Embryonic facial prominence (tissue), 1 donor: Measurements from ENCODE around the gene OR5B21.

Source experiments
- DNase-seq: peaks from one replicate; pipeline ENCODE4 v3.0.0-alpha.2; 2016; ENCODE audit errors: extremely low spot score

Gene OR5B21

DNA sequence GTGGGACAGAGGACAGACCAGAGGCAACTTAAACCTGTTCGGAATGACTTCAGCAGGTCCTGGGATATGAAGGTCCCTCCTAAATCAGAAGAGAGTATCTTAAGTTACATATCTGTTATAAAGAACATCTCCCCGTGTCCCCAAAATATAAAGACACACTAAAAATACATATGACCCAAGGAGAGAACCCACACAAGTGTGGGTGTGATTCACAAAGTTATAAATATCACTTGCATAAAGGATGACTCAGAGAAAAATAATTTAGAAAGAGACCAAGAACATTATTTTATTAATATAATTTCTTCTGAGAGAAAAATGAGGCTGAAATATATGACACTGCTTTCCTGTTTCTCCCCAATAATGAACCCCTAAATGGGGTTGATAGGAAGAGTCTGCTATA, 14.2 kb downstream of the OR5B21 start:
- DNase-seq = no peak

DNA sequence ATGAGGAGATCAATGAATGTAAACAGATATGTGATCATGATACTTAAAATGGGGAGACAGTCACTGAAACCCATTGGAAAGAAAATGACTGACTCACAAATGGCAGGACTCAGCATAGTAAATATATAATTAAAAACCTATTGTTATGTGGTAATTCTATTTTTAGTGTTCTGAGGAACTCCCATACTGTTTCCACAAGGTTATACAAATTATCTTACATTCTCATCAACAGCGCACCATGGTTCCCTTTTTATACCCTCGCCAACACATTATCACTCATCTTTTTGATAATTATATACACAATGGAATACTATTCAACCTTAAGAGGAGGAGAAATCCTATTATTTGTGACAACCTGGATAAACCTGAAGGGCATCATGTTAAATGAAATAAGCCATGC, 17.1 kb downstream of the OR5B21 start:
- DNase-seq = no peak

DNA sequence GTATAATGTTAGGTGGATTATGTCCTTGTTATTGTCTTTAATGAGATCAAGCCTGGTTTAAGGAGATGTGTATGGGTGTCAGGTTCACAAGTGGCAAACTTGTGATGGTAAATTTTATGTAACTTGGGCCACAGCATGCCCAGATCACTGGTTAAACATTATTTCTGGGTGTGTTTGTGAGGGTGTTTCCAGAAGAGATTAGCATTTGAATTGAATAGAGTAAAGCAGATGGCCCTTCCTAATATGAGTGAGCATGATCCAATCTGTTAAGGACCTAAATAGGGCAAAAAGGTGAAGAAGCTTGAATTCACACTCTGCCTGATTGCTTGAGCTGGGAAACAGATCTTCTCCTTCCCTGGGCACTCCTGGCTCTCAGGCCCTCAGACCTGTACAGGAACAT, 20.7 kb downstream of the OR5B21 start:
- no peak for DNase-seq

DNA sequence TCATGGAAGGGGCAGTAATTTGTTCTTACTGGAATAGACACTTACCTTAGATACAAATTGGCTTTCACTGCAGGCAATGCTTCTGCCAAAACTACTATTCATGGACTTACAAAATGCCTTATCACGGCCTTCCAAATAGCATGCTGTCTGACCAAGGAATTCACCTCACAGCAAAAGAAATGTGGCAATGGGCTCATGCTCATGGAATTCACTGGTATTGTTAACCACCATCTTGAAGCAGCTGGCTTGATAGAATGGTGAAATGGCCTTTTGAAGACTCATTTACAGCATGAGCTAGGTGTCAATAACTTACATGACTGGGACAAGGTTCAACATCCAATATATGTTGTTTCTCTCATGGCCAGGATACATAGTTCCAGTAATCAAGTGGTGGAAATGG, 21.9 kb downstream of the OR5B21 start:
- no peak for DNase-seq

DNA sequence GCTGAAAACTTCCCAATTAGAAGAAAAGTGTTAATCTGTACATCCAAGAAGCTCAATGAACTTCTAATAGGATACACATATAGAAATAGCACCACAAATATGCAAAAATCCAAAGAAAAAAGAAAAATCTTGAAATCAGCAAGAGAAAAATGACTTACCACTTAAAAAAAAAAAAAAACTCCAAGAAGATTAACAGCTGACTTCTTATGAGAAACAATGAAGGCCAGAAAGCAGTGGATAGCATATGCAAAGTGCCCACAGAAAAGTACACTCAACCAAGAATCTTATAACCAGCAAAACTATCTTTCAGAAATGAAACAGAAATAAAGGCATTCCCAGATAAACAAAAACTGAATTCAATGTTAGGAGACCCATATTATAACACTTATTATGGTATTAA, 36.0 kb downstream of the OR5B21 start:
- DNase-seq = no peak

DNA sequence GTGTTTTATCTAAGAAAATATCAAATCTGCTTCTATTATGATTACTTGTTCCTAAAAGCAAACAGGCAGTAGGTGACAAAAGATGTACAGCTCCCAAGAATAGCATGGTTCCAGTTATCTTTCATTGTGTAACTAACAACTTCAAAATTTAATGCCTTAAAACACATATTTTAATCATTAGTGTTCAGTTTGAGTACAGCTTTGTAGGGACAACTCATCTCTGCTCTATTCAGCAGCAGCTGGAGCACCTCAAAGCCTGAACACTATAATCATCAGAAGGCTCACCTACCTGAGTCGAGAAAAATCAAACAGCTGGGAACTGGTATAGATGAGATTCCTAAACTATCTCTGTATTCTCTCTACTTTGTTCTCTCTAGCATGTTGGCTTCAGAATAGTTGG, 41.6 kb downstream of the OR5B21 start:
- DNase-seq = no peak

DNA sequence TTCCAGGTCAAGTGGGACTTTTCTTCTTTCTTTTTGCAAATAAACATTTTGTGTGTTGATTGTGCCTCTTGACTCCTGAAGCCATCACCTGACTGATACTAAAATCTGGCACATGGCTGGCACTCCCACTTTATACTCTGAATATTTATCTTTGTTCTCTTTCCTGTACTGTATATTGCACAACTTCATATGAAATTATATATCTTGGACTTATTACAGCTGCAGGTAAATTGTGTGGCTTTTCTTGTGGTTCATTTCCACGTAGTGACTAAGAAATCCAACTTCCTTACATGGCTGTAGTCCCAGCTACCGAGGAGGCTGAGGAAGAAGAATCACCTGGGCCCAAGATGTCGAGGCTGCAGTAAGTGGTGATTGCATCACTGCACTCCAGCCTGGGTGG, 42.2 kb downstream of the OR5B21 start:
- no peak for DNase-seq
